Skin epidermis (tissue), 12 donors: ENCODE measurements around the gene LRRC25.
"Not testable (repeated sequence)": the region's sequence is repeated elsewhere in the genome, so short reads cannot be mapped to it uniquely, and the experiment has no call there.

Experiments used
- H3K27ac ChIP-seq, 21 experiments: fragments of 200-600 bp; sonication (generic) in 11 of 21; one replicate each; pipeline ENCODE4 v1.5.0; 2020; ENCODE audit warnings: mild to moderate bottlenecking in 3 of 21, inconsistent platforms in 2 of 21, moderate library complexity in 2 of 21
- H3K4me3 ChIP-seq, 7 experiments: fragments of 200-600 bp; sonication (generic) in 2 of 7; one replicate each; pipeline ENCODE4 v1.5.0; 2020; ENCODE audit warnings: inconsistent platforms in 2 of 7, mild to moderate bottlenecking in 2 of 7, moderate library complexity in 1 of 7

The LRRC25 gene

DNA sequence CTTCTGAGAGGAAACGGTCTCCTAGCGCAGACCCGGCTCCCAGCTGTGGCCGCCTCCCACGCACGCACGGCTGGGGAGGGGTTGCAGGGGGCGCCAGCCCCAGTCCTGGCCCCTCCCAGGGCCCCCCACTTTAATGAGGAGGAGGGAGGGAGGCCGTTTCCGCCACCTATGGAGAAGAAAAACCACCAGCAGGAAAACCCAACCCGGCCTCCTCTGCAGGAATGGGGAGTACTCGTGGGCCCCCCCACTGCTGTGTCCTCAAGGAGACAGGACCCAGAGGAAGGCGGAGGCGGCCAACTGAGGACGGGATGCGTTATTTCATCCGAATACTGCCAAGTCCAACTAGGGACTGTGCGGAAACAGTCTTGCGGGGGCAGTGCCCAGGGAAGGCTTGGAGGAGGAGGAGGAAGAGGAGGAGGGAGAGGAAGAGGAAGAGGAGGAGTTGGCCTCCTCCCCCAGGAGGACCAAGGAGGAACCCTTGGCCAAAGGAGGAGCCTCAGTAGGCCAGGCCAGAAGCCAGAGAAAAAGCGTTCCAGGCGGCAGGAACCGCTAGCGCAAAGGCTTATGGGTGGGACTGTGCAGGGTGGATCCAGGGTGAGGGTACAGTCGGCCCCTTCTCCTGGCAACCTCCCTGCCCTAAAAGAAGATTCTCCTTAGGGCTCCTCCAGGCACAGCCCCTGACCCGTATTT lies 17.9 kb upstream of the LRRC25 start:
- Histone ChIP-seq H3K4me3 (peak overlapping the region; percentile 3 to 33 (median 12)), H3K27ac (peak overlapping the region; percentile 37 to 95 (median 88))

DNA sequence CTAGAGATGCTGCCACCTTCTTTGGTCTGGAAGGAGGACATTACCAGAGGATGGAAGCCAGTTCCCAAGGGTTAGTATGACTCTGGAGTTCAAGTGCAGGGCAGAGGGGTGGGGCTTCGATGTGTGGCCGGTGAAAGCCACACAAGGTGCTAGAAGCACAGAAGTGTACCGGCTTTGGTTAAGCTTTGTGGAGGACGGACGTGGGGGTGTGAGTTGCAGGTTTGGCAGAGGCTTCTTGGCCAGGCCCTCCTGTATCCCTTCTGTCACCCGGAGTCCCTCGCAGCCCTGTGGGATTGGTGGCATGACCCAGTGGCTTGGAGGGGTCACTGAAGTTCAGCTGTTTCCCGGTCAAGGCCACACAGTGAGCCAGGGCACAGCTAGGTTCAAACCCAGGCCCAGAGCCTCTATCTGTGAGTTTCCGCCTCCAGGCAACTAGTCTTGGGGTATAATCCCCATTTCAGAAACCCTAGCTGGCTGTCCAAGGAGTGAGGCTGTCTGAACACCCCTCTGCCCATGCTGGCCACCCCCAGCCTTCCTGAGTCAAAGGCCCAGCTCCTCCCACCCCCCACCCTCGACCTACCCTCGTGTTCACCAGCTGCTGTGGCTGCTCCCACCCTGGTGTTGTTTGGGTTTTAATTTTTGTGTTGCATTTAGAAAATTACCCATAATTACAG lies 17.2 kb upstream of the LRRC25 start:
- H3K27ac ChIP-seq, result peak overlapping the region in 20 of 21 experiments; percentile 46 to 95 (median 88)
- H3K4me3 ChIP-seq, result peak overlapping the region in 5 of 7 experiments; percentile 3 to 33 (median 16)

DNA sequence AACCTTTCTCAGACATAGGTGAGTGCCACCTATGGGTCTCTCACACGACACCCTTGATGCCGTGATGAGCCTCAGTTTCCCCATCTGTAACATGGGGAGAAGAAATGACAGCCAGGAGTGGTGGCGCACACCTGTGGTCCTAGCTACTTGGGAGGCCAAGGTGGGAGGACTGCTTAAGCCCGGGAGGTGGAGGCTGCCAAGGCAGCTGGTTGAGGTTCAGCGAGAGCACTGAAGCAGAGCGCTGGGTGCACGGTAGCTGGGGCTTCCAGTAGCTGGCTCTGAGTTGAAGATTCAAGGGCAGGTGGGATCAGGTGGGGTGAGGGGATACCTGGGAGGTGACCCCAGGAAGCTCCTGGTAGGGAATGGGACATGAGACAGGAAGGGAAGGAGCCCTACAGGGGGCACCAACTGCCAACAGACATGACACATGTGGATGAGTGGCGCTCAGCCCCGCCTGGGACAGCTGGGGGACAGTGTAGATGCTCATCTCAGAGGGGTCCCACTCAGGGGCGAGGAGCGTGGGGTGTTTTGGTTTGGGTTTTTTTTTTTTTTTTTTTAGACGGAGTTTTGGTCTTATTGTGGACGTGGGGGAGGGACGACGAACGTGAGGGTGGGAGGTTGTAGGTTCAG lies 15.3 kb upstream of the LRRC25 start:
- Histone ChIP-seq H3K27ac (no peak overlapping the region), H3K4me3 (no peak overlapping the region)

DNA sequence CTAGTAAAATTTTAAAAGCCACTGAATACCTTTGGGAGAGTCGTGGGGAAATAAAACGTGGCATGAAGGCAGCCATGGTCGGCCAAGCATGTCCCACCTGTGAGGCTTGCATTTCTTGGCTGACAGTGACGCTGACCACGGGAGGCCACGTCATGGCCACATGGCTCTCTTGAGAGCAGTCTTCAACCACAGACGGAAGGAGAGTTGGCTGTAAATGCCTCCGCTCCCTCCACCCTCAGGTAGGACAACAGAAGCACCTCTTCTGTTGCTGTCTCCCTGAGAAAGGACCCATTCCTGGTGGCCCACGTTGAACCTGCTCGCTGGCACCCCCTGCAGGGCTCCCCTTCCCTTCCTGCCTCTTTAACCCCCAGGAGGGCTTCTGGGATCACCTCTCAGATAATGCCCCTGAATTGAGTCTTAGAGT lies 10.6 kb upstream of the LRRC25 start:
- no peak overlapping the region for H3K4me3 ChIP-seq
- H3K27ac ChIP-seq, result no peak overlapping the region

DNA sequence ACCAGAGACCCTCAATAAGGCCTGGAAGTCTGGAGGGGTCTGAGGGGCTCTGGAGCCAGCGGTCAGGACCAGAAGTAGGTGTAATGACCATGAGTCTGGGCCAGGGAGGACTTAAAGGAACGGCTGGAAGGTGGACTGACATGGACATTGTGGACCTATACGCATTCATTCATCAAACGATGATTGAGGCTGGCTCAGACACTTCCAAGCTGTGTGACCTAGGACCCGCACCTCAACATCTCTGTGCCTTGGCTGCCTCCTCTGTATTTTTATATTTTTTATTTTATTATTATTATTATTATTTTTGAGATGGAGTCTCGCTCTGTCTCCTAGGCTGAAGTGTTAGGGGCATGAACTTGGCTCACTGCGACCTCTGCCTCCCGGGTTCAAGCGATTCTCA lies 9.3 kb upstream of the LRRC25 start:
- Histone ChIP-seq H3K27ac (no peak overlapping the region), H3K4me3 (no peak overlapping the region)

DNA sequence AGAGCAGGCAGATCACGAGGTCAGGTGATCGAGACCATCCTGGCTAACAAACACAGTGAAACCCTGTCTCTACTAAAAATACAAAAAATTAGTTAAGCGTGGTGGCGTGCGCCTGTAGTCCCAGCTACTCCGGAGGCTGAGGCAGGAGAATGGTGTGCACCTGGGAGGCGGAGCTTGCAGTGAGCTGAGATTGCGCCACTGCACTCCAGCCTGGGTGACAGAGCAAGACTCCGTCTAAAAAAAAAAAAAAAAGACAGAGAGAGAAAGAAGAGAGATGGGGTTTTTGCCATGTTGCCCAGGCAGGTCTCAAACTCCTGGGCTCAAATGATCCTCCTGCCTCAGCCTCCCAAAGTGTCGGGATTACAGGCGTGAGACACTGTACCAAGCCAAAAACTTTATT lies 8.3 kb upstream of the LRRC25 start:
- not testable (repeated sequence) for H3K27ac ChIP-seq, H3K4me3 ChIP-seq

DNA sequence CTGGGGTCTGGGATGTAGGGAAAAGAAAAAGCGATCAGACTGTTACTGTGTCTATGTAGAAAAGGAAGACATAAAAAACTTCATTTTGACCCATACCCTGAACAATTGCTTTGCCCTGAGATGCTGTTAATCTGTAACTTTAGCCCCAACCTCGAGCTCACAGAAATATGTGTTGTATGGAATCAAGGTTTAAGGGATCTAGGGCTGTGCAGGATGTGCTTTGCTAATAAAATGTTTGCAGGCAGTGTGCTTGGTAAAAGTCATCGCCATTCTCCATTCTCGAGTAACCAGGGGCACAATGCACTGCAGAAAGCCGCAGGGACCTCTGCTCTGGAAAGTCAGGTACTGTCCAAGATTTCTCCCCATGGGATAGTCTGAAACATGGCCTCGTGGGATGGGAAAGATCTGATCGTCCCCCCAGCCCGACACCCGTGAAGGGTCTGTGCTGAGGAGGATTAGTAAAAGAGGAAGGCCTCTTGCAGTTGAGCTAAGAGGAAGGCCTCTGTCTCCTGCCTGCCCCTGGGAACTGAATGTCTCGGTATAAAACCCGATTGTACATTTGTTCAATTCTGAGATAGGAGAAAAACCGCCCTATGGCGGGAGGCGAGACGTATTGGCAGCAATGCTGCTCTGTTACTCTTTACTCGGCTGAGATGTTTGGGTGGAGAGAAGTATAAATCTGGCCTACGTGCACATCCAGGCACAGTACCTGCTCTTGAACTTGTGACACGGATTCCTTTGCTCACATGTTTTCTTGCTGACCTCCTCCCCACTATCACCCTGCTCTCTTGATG lies 5.2 kb upstream of the LRRC25 start:
- H3K4me3 ChIP-seq, result not testable (repeated sequence)
- peak overlapping the region in 10 of 21 experiments; percentile 0 to 68 (median 50) for H3K27ac ChIP-seq

DNA sequence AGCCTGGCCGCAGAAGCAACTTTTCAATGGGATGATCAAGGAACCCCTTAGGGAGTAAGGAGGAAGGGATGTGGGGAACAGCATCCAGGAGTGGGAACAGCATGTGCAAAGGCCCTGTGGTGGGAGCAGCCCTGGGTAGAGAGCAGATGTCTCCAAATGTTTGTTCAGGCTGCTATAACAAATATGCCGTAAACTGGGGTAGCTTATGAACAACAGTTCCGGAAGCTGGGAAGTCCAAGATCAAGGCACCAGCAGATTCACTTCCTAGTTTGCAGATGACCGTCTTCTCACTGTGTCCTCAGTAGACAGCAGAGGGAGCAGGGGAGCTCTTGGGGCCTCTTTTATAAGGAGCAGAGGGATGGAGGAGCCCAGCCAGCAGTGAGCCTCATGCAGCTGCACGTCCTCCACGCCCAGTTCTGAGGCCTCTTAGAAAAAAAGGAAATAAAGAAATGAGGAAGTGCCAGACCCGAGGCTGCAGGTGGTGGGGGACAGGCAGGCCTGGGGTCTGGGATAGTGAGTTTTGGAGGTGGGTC lies 4.2 kb upstream of the LRRC25 start:
- Histone ChIP-seq H3K4me3 (no peak overlapping the region), H3K27ac (peak overlapping the region in 10 of 21 experiments; percentile 13 to 68 (median 50))

DNA sequence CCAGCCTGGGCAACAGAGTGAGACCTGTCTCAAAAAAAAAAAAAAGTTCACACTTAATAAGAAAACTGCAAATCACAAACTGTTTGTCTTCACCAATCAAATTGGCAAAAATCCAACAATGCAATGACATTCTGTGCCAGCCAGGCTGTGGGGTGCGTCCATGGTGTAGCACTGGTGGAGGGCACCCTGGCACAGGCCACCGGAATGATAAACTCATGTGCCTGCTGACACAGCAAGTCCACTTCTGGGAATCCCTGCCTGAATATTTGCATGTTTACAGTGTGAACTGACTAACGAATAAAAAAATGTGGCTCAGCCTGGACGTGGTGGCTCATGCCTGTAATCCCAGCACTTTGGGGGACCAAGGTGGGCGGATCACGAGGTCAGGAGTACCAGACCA lies 1.6 kb upstream of the LRRC25 start:
- Histone ChIP-seq H3K4me3 (no peak overlapping the region), H3K27ac (peak overlapping the region in 2 of 21 experiments; percentile 21 to 22)

DNA sequence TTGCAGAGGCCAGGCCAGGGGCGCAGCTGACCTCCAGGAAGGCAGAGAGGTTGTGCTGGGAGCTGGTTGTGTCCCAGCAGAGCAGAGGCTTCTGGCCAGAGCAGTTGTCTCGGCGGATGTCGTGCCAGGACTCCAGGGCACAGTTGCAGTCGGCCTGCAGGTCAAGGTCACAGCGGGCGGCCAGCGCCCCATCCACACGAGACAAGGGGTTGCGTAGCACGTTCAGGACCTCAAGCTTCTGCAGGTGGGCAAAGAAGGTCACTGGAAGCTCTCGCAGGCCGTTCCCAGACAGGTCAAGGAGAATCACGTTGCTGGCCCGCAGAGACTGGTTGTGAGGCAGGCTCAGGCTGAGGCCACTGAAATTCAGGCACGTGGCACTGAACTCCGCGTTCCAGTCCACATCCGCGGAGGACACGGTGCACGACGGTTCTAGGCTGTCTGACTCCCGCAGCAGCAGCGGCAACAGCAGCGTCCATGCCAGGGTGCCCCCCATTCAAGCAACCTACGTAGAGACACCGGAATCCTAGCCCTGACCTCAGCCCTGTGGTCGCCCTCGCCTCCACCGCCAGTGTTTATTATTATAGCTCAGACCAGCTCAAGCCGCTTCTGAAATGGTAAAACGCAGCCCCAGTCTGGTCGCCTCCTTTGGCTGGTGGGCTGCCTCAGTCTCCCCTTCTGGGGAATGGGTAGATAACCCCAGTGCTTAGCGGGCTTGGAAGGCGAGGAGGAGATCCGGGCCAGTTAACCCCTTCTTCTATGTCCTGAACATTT lies 766 bp downstream of the LRRC25 start:
- H3K27ac ChIP-seq, result peak overlapping the region in 7 of 21 experiments; percentile 18 to 72 (median 54)

DNA sequence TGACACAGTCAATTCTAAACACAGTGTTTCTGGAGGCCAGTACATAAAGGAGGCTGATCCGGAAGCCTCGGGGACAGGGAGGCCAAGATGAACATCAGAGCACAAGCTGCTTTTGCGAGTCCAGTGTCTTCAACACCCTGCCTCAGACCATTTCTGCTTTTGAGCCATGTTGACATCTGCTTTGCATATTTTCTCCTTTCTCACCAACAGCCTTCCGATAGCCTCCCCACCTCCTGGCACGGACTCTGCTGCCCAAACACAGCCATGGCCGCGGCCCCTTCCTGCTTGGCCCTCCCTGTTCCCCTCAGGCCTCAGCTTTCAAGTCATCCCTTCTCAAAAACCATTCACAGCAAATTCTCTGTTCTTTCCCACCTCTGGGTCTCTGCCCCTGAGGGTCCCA lies 3.6 kb downstream of the LRRC25 start:
- peak overlapping the region in 4 of 21 experiments; percentile 32 to 58 (median 52) for H3K27ac ChIP-seq
- H3K4me3 ChIP-seq, result peak overlapping the region in 2 of 7 experiments; percentile 1 to 4

More for the DNA sequence above, 766 bp downstream of the LRRC25 start:
- peak overlapping the region in 5 of 7 experiments; percentile 20 to 31 (median 25) for H3K4me3 ChIP-seq

DNA sequence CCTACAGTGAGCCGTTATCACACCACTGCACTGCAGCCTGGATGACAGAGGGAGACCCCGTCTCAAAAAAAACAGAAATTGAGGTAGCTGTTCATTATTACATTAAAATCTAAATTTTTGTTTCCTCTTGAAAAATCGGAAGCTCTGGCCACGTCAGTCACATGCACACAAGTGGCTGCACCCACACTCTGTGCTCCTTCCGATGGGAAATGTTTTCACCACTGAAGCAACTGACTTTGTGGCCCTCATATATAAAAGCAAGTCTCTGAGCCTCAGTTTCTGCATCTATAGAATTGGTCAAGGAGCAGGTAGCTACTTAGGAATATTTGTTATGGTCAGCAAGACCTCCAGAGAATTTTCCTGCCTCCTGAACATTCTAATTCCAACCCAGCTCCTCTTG lies 4.5 kb downstream of the LRRC25 start:
- Histone ChIP-seq H3K4me3 (peak overlapping the region in 1 of 7 experiments; percentile 5), H3K27ac (peak overlapping the region in 5 of 21 experiments; percentile 10 to 58 (median 49))

DNA sequence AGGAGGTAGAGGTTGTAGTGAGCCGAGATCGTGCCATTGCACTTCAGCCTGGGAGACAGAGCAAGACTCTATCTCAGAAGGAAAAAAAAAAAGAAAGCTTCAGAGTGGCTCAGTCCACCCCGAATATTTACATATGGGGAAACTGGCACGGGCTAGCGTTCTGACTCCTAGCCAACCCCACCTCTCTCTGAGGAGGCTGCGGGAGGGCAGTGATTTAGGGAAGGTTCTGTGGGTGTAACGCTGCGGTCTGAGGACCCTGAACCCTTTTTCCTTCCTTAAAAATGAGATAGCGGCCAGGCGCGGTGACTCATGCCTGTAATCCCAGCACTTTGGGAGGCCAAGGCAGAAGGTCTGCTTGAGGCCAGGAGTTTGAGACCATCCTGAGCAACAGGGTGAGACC lies 5.0 kb downstream of the LRRC25 start:
- Histone ChIP-seq H3K27ac (peak overlapping the region in 3 of 21 experiments; percentile 10 to 49 (median 10)), H3K4me3 (peak overlapping the region in 1 of 7 experiments; percentile 5)

DNA sequence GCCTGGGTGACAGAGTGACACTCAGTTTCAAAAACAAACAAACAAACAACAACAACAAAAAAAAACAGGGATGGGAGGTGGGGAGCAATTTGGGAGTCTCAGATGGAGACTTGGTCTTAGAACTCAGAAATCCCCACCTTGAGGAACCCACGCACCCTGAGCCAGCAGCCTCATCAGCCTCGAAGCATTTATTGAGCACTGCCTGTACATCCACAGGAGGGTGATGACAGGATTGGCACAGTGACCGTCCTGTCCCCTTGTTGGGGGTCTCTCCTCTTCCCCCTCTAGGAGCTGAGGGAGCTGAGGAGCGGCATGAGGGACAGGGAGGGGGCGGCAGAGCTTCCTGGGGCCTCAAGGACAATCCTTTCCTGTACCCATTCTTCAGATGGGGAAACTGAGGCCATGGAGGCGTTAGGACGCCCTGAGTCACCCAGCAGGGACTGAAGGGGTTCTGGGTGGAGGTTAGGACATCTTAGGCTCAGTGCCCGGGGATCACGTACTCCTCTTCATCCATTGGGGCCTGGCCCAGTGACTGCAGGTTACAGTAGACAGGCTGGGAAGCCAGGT lies 5.8 kb downstream of the LRRC25 start:
- no peak overlapping the region for H3K4me3 ChIP-seq

DNA sequence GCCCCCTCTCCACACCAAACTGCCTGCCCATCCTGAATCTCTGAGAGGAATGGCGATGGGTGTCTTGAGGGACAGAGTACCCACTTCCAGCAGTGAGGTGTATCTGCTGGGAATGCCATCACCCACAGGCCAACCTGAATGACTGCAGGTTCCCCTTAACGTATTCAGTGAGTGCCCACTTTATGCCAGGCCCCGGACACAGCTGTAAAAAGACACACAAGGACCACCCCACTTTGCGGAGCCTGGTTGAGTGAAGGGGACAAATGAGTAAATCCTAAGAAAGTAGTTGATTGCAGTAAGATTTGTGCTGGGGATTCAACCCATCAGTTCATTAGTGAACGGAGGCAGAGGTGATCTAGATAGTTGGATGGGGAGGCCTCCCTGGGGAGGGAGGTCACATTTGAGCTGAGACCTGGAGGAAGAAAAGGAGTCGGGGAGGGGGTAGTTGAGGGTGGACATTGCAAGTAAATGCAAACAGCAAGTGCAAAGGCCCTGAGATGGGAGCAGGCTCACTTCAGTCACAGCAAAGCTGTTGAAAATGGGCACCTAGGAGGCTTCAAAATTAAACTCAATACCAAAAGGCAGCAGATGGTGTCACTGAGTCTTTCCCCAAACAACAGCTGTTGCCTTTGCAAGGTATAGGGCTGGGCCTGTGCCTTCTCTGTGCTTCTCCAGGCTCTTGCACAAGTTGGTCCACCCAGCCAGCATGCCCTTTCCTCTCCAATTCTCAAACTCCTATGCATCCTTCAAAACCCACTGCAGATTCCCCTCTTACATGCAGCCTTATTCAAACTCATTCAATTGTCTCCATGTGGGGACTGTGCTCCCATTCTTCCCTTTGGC lies 7.1 kb downstream of the LRRC25 start:
- Histone ChIP-seq H3K27ac (no peak overlapping the region), H3K4me3 (no peak overlapping the region)

More for the DNA sequence above, 5.8 kb downstream of the LRRC25 start:
- H3K27ac ChIP-seq, result no peak overlapping the region

DNA sequence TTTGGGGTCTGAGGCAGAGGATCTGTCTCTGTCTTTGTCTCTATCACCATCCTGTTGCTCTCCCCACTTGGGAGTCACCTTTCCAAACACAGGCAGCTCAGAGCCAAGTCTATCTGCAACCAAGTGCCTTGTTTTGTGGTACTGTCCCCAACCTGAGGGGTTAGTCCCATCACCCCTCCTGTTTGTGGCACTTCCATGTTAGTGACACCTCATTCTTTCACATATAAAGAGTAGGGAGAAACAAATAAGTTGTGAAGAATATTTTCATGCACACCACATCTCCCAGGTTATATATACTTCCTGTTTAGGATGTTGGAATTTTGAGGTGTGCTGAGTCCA lies 7.7 kb downstream of the LRRC25 start:
- H3K4me3 ChIP-seq, result no peak overlapping the region
- H3K27ac ChIP-seq, result no peak overlapping the region

DNA sequence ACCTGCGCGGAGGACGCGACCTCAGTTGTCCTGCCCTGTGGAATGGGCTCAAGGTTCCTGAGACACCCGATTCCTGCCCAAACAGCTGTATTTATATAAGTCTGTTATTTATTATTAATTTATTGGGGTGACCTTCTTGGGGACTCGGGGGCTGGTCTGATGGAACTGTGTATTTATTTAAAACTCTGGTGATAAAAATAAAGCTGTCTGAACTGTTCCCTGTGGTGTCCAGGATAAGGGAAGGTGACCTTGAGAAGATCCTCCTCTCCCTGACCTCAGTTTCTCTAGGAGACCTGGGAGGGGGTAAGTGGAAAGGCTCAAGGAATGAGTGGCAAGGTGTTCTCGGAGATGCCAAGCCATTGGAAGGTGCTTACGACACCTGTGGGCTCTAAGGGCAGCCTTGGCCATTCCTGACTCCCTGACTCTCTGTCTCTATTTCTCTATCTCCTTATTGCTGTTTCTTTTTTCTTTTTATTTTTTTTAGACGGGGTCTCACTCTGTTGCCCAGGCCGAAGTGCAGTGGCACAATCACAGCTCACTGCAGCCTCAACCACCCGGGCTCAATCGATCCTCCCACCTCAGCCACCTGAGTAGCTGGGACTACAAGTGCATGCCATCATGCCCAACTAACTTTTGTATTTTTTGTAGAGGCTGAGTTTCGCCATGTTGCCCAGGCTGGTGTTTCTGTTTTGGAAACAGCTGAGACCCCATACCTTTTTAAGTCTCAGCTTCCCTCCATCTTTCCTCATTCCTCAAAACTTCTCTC lies 8.3 kb downstream of the LRRC25 start:
- H3K27ac ChIP-seq, result peak overlapping the region in 1 of 21 experiments; percentile 29
- H3K4me3 ChIP-seq, result peak overlapping the region in 1 of 7 experiments; percentile 23
